ENCODE results near the gene BOC. TPM values are rescaled to one million over a fixed set of nuclear protein-coding genes. Genes with fewer than 3 reads are reported as not detected.

BOC gene
- total RNA-seq, 1 experiment from 2014 or later: 13.4 TPM

DNA sequence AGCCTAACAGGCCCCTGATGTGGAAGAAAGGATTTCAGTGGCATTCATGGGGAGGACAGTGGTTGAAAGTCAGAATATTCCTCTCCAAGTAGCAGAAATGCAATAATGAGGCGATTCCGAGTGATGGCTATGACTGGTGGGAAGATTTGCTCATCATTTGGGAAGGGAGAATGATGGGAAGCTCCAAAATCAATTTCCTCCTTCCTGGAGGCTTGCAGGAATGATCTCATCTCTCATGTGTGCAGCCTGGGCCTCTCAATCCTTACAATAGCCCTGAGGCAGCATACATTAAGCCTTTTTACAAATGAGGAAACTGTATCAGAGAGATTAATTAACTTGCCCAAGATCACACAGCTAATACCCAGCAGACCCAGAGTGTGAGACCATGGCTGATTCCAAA is 58.7 kb downstream of the BOC start:
- no peak for DNase-seq
- Histone ChIP-seq H3K4me1 (peaks cover 41% of the 10 kb centered on the region), H3K4me3 (no peak overlapping the region), H3K27me3 (no peaks in the 10 kb centered on the region), H3K27ac (no peak overlapping the region), H3K9me3 (replicated peaks) (no peaks in the 10 kb centered on the region), H3K36me3 (no peaks in the 10 kb centered on the region)

- Histone ChIP-seq H3K4me3 (no peak overlapping the region), H3K9me3 (replicated peaks) (no peaks in the 10 kb centered on the region), H3K36me3 (no peaks in the 10 kb centered on the region), H3K27ac (no peak overlapping the region), H3K4me1 (peaks cover 40% of the 10 kb centered on the region), H3K27me3 (no peaks in the 10 kb centered on the region)
- no peak for DNase-seq
These were observed 59.4 kb downstream of the BOC start for GRCh38 chr3:113270786-113271185.

GRCh38 chr3:113271189-113271588 is 59.8 kb downstream of the BOC start:
- Histone ChIP-seq H3K4me1 (peaks cover 36% of the 10 kb centered on the region), H3K27me3 (no peaks in the 10 kb centered on the region), H3K27ac (no peak overlapping the region), H3K9me3 (replicated peaks) (no peaks in the 10 kb centered on the region), H3K36me3 (no peaks in the 10 kb centered on the region), H3K4me3 (no peak overlapping the region)
- DNase-seq: peak in 1 of 2 experiments; percentile 14

DNA sequence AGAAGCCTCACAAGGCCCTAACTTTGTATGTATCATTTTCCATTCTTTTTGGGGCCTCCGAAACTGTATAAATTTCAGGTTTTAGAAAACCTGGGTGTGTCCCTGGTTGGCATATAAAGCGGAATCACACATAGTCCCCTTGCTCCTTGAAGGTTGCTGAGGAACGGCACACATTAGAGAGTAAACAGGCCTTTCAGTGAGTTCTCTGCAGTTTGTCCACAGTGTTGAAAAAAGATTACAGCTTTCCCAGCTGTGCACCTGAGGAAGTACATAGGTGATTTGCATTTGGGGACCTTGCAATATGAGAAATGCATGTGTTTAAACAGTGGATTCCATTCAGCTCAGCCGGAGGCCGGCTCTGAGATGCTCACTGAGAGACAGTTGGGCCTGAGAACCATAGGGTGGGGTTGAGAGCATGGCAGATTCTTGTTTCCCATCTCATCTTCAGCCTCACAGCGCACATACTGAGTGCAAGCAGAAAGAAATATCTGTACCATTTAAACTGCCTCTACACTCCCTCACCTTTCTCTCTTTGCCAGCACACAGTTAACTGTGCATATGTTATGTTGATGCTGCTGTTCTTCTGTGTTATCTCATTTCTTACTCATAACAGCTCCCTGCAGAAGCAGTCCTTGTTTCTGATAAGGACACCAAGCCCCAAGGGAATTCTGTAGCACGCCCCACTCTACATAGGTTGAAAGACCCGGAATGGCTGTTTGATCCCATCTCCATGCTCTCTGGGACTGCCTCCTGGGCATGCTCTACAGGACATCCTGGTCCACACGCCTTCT is 60.4 kb downstream of the BOC start:
- DNase-seq: no peak
- no peaks in the 10 kb centered on the region for H3K36me3 ChIP-seq
- no peaks in the 10 kb centered on the region for H3K27me3 ChIP-seq
- no peak overlapping the region for H3K27ac ChIP-seq
- H3K9me3 ChIP-seq (replicated peaks): no peaks in the 10 kb centered on the region
- H3K4me3 ChIP-seq: no peak overlapping the region
- H3K4me1 ChIP-seq: peaks cover 36% of the 10 kb centered on the region

DNA sequence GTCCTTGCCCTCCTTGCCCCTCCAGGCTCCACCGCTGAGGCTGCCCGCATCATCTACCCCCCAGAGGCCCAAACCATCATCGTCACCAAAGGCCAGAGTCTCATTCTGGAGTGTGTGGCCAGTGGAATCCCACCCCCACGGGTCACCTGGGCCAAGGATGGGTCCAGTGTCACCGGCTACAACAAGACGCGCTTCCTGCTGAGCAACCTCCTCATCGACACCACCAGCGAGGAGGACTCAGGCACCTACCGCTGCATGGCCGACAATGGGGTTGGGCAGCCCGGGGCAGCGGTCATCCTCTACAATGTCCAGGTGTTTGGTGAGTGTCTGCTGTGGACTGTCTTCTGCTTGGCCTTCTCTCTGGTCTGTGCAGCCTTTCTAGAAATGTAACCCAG is 61.0 kb downstream of the BOC start:
- H3K36me3 ChIP-seq: no peaks in the 10 kb centered on the region
- no peaks in the 10 kb centered on the region for H3K27me3 ChIP-seq
- no peak overlapping the region for H3K27ac ChIP-seq
- no peak overlapping the region for H3K4me3 ChIP-seq
- H3K4me1 ChIP-seq: peaks cover 39% of the 10 kb centered on the region
- no peak for DNase-seq
- H3K9me3 ChIP-seq (replicated peaks): no peaks in the 10 kb centered on the region

- Histone ChIP-seq H3K4me3 (no peak overlapping the region), H3K4me1 (peaks cover 37% of the 10 kb centered on the region), H3K9me3 (replicated peaks) (no peaks in the 10 kb centered on the region), H3K27me3 (no peaks in the 10 kb centered on the region), H3K27ac (no peak overlapping the region), H3K36me3 (no peaks in the 10 kb centered on the region)
- DNase-seq: no peak
These were observed 61.7 kb downstream of the BOC start for GRCh38 chr3:113273011-113273410.

GRCh38 chr3:113273604-113274378 is 62.4 kb downstream of the BOC start:
- DNase-seq: no peak
- no peak overlapping the region for H3K27ac ChIP-seq
- H3K36me3 ChIP-seq: no peaks in the 10 kb centered on the region
- no peaks in the 10 kb centered on the region for H3K27me3 ChIP-seq
- no peaks in the 10 kb centered on the region for H3K9me3 ChIP-seq (replicated peaks)
- H3K4me3 ChIP-seq: no peak overlapping the region
- H3K4me1 ChIP-seq: peaks cover 29% of the 10 kb centered on the region

DNA sequence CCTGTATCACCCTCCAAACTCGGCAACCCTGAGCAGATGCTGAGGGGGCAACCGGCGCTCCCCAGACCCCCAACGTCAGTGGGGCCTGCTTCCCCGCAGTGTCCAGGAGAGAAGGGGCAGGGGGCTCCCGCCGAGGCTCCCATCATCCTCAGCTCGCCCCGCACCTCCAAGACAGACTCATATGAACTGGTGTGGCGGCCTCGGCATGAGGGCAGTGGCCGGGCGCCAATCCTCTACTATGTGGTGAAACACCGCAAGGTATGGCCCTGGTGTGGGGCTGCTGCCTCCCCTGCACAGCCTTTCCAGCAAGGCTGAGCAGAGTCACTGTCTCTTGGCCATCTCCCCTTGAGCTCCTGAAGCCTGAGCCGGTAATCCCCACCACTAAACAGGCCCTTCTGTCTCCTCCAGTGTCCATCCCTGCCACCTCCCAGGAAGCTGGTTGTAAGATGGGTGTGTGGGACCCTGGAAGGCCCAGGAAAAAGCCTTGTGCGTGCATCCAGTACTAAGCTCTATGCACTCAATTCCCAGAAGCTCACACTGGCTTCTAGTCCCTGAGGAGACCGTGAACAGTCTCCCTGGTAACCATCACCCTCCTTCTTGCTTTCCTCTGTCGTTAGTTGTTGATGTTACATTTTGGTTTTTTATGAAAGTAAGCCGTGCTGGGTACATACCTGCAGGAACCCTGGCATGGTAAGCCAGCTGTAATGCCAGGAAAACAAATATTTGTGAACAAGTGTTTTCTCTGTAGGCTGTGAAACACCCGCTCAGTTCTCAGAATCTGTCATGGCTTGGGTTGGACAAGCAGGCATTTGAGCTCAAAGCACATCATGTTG is 63.3 kb downstream of the BOC start:
- Histone ChIP-seq H3K27ac (peak overlapping the region; percentile 98), H3K27me3 (no peaks in the 10 kb centered on the region), H3K36me3 (no peaks in the 10 kb centered on the region), H3K4me3 (no peak overlapping the region), H3K9me3 (replicated peaks) (no peaks in the 10 kb centered on the region), H3K4me1 (peaks cover 24% of the 10 kb centered on the region)
- no peak for DNase-seq

- Histone ChIP-seq H3K36me3 (no peaks in the 10 kb centered on the region), H3K4me1 (peaks cover 24% of the 10 kb centered on the region), H3K9me3 (replicated peaks) (no peaks in the 10 kb centered on the region), H3K27ac (peak overlapping the region; percentile 98), H3K4me3 (no peak overlapping the region), H3K27me3 (no peaks in the 10 kb centered on the region)
- no peak for DNase-seq
These were observed 63.9 kb downstream of the BOC start for GRCh38 chr3:113275258-113275556.

DNA sequence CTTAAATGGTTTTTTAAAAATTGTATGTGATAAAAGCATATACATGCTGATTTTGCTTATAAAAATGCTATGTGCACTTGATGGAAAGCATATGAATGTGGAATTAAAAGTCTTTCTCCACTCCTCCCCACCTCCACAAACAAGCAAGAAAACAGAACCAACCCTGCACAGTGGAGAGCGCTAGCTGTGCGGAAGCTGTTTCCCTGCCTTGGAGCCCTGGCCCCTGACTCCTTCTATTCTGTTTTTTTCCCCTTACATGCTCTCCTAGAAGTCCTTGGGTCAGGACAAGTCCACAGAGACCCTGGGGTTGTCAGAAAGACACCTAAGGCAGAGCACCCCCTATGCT is 64.2 kb downstream of the BOC start:
- DNase-seq: no peak
- peak overlapping the region; percentile 98 for H3K27ac ChIP-seq
- H3K4me3 ChIP-seq: no peak overlapping the region
- no peaks in the 10 kb centered on the region for H3K36me3 ChIP-seq
- peaks cover 24% of the 10 kb centered on the region for H3K4me1 ChIP-seq
- no peaks in the 10 kb centered on the region for H3K9me3 ChIP-seq (replicated peaks)
- H3K27me3 ChIP-seq: no peaks in the 10 kb centered on the region

GRCh38 chr3:113275929-113276750 is 64.8 kb downstream of the BOC start:
- H3K36me3 ChIP-seq: peaks cover 1% of the 10 kb centered on the region; the same call in 1 of the 2 replicates
- H3K27ac ChIP-seq: peak overlapping the region; percentile 98
- peak; percentile 92 to 98 for DNase-seq
- H3K9me3 ChIP-seq (replicated peaks): no peaks in the 10 kb centered on the region
- no peaks in the 10 kb centered on the region for H3K27me3 ChIP-seq
- peak overlapping the region; percentile 44 for H3K4me3 ChIP-seq
- H3K4me1 ChIP-seq: peaks cover 24% of the 10 kb centered on the region

DNA sequence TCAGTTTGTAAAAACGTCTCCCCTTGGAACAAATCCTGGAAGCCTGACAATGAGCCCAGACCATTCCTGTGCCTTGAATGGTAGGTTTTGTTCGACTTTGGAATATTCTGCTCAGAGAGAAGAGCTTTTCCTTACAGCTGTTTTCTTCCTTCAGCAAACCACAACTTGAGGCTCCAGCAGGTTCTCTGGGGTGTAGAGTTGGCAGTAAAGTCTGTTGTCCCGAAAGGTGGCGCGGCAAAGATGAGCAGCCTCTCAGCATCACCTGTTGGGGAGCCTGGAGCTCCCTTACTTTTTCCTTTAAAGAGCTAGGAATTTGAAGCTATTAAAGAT is 65.4 kb downstream of the BOC start:
- Histone ChIP-seq H3K36me3 (peaks cover 3% of the 10 kb centered on the region; the same call in 1 of the 2 replicates), H3K9me3 (replicated peaks) (no peaks in the 10 kb centered on the region), H3K4me1 (peaks cover 24% of the 10 kb centered on the region), H3K4me3 (peak overlapping the region; percentile 44), H3K27me3 (no peaks in the 10 kb centered on the region), H3K27ac (peak overlapping the region; percentile 98)
- peak; percentile 58 to 86 for DNase-seq

GRCh38 chr3:113277414-113277813 is 66.1 kb downstream of the BOC start:
- H3K4me1 ChIP-seq: peaks cover 24% of the 10 kb centered on the region
- no peaks in the 10 kb centered on the region for H3K27me3 ChIP-seq
- H3K27ac ChIP-seq: no peak overlapping the region; the same call in 1 of the 2 replicates
- no peak overlapping the region for H3K4me3 ChIP-seq
- peaks cover 3% of the 10 kb centered on the region; the same call in 1 of the 2 replicates for H3K36me3 ChIP-seq
- DNase-seq: no peak
- H3K9me3 ChIP-seq (replicated peaks): no peaks in the 10 kb centered on the region

DNA sequence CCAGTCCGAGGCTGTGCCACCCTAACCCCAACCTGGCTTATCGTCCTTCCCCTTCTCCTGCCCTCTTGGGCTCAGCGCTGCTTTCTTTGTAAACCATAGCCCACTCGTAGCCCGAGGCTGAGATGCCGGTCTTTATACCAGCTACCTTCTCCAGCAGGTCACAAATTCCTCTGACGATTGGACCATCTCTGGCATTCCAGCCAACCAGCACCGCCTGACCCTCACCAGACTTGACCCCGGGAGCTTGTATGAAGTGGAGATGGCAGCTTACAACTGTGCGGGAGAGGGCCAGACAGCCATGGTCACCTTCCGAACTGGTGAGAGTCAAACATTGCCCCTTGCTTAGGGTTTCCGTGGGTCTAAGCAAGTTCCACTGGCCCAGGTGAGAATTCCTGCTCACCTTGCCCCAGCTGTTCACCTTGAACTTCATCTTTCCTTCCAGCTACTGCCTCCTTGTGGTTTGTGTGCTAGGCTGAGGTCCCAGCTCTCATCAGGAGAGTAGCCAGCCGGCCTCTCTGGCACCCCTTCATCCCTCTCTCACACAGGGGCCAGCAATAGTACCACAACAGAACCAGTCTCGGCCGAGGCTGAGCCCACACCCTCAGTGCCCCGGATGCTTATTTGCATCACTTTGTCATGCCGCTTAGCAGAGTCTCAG is 66.7 kb downstream of the BOC start:
- DNase-seq: no peak
- no peak overlapping the region for H3K4me3 ChIP-seq
- H3K27ac ChIP-seq: no peak overlapping the region
- no peaks in the 10 kb centered on the region for H3K9me3 ChIP-seq (replicated peaks)
- H3K4me1 ChIP-seq: peaks cover 24% of the 10 kb centered on the region
- H3K27me3 ChIP-seq: no peaks in the 10 kb centered on the region
- peaks cover 3% of the 10 kb centered on the region; the same call in 1 of the 2 replicates for H3K36me3 ChIP-seq

Data from SJCRH30 (cell line).